GM12892 (cell line): ENCODE measurements around the gene HECTD4.

Source experiments
- POLR2A ChIP-seq: IDR thresholded peaks from 2 replicates; pipeline ENCODE4 v1.6.1; 2011; ENCODE audit warnings: low read depth, low read length, control low read depth
- POLR2AphosphoS5 ChIP-seq: IDR thresholded peaks from 2 replicates; pipeline ENCODE4 v1.6.1; 2011; ENCODE audit warnings: low read depth, low read length, control low read depth
- TAF1 ChIP-seq: IDR thresholded peaks from 2 replicates; pipeline ENCODE4 v1.6.1; 2011; ENCODE audit warnings: low read depth, mild to moderate bottlenecking, control low read depth, low read length, borderline replicate concordance

GRCh38 chr12:112266473-112266872, 115.8 kb downstream of the HECTD4 start:
- TF ChIP-seq POLR2AphosphoS5, result no peak
- TF ChIP-seq POLR2A, result no peak
- no peak for TF ChIP-seq TAF1
